Endothelial cell of umbilical vein (primary cell): ENCODE results near the gene SETMAR. TPM values are rescaled to one million over a fixed set of nuclear protein-coding genes. Genes with fewer than 3 reads are reported as not detected.
"Not testable (repeated sequence)": the region's sequence is repeated elsewhere in the genome, so short reads cannot be mapped to it uniquely, and the experiment has no call there.

Experiments used
- BruUV-seq: library from RNA; stranded (reverse); fragments of 400-500 nt; replicated peaks from 2 replicates; lab custom pipeline; 2021; lab: Mats Ljungman, UMichigan
- CTCF ChIA-PET: fragments of 300-600, 350-600 bp; sonication (Branson Sonifier 250); formaldehyde crosslinking; loops from one replicate; lab custom pipeline; 2021; ENCODE audit warnings: antibody characterized with exemption, inconsistent platforms; lab: Charles Lee
- POLR2A ChIA-PET: fragments of 300-600, 350-600 bp; sonication (Branson Sonifier 250); formaldehyde crosslinking; loops from one replicate; lab custom pipeline; 2021; ENCODE audit warnings: antibody characterized with exemption, inconsistent platforms; lab: Charles Lee
- DNase-seq: peaks from one replicate; pipeline ENCODE4 v3.0.0-alpha.2; 2011; ENCODE audit warnings: low read depth, low spot score
- FAIRE-seq: peaks from 2 replicates; lab custom pipeline; 2011; peaks lifted over from hg19 to GRCh38; lab: Jason Lieb, UNC
- H2AFZ ChIP-seq: 2 replicates; pipeline ENCODE4 v1.6.0; 2012; ENCODE audit warnings: low read depth, low read length, control low read depth, inconsistent platforms
- H3K27ac ChIP-seq: 2 replicates; pipeline ENCODE4 v1.5.1; 2011; ENCODE audit warnings: low read depth, mild to moderate bottlenecking, control low read depth, low read length, moderate library complexity; ENCODE audit not compliant: insufficient read depth
- H3K27me3 ChIP-seq, 2 experiments: 2 replicates each; pipeline versions ENCODE4 v1.6.0 to v1.6.1; 2011; ENCODE audit warnings: low read length in 2 of 2, mixed read lengths in 1 of 2; ENCODE audit not compliant: control insufficient read depth in 2 of 2, insufficient read depth in 2 of 2
- H3K36me3 ChIP-seq, 2 experiments: 2 replicates in 1 of 2; 3 replicates in 1 of 2; pipeline ENCODE4 v1.5.1; 2011; ENCODE audit warnings: low read length in 2 of 2, mild to moderate bottlenecking in 1 of 2, moderate library complexity in 1 of 2; ENCODE audit not compliant: control insufficient read depth in 2 of 2, insufficient read depth in 2 of 2; ENCODE audit errors: extremely low read depth in 1 of 2
- H3K4me1 ChIP-seq: 3 replicates; pipeline ENCODE4 v1.5.1; 2011; ENCODE audit warnings: mild to moderate bottlenecking, low read length; ENCODE audit not compliant: control insufficient read depth, insufficient read depth; ENCODE audit errors: extremely low read depth
- H3K4me2 ChIP-seq: 2 replicates; pipeline ENCODE4 v1.6.1; 2011; ENCODE audit warnings: low read length, control low read depth, mixed read lengths; ENCODE audit not compliant: insufficient read depth
- H3K4me3 ChIP-seq, 3 experiments: fragments of 200-600 bp in 1 of 3; sonication (generic), shearing (Covaris generic) in 1 of 3; replicated peaks in 1 of 3; 2 replicates each; pipeline ENCODE4 v1.5.1; 2011 to 2016; ENCODE audit warnings: control low read depth in 3 of 3, low read length in 3 of 3, mild to moderate bottlenecking in 2 of 3, inconsistent platforms in 1 of 3, low read depth in 1 of 3, moderate library complexity in 1 of 3; ENCODE audit not compliant: insufficient read depth in 1 of 3
- H3K79me2 ChIP-seq: 2 replicates; pipeline ENCODE4 v1.6.0; 2012; ENCODE audit warnings: low read length, inconsistent platforms; ENCODE audit not compliant: control insufficient read depth, insufficient read depth
- H3K9ac ChIP-seq: replicated peaks from 2 replicates; pipeline ENCODE3; 2011; ENCODE audit warnings: low read length, control low read depth; ENCODE audit not compliant: insufficient read depth; ENCODE audit errors: extremely low read depth
- H3K9me1 ChIP-seq: replicated peaks from 3 replicates; pipeline ENCODE4 v1.6.0; 2011; ENCODE audit warnings: mild to moderate bottlenecking, low read length; ENCODE audit not compliant: control insufficient read depth, insufficient read depth; ENCODE audit errors: extremely low read depth
- H3K9me3 ChIP-seq: replicated peaks from 2 replicates; pipeline ENCODE4 v1.5.1; 2012; ENCODE audit warnings: low read length, inconsistent platforms; ENCODE audit not compliant: control insufficient read depth, insufficient read depth
- H4K20me1 ChIP-seq: replicated peaks from 2 replicates; pipeline ENCODE3; 2011; ENCODE audit warnings: mild to moderate bottlenecking, low read length; ENCODE audit not compliant: control insufficient read depth, insufficient read depth; ENCODE audit errors: extremely low read depth
- EZH2 ChIP-seq: IDR thresholded peaks from 2 replicates; pipeline ENCODE4 v1.6.1; 2012; ENCODE audit warnings: borderline replicate concordance, low read depth, mild to moderate bottlenecking, moderate library complexity, low read length, inconsistent platforms; ENCODE audit not compliant: severe bottlenecking
- FOS ChIP-seq: IDR thresholded peaks from 2 replicates; pipeline ENCODE4 v1.6.1; 2011; ENCODE audit warnings: mild to moderate bottlenecking, low read length, moderate library complexity, borderline replicate concordance; ENCODE audit not compliant: insufficient read depth
- GATA2 ChIP-seq: IDR thresholded peaks from 2 replicates; pipeline ENCODE4 v1.7.0; 2011; ENCODE audit warnings: low read depth, mild to moderate bottlenecking, moderate library complexity, mixed read lengths, low read length; ENCODE audit not compliant: insufficient read length, insufficient read depth
- JUN ChIP-seq: IDR thresholded peaks from 2 replicates; pipeline ENCODE4 v1.6.1; 2011; ENCODE audit warnings: borderline replicate concordance, low read depth; ENCODE audit not compliant: insufficient read length, insufficient read depth
- MYC ChIP-seq: IDR thresholded peaks from one replicate; pipeline ENCODE4 v1.6.1; 2011; ENCODE audit warnings: mild to moderate bottlenecking, low read depth, low read length
- POLR2A ChIP-seq: IDR thresholded peaks from 2 replicates; pipeline ENCODE4 v1.6.1; 2012; ENCODE audit warnings: low read depth, mild to moderate bottlenecking, control low read depth, low read length
- POLR2AphosphoS5 ChIP-seq: IDR thresholded peaks from 2 replicates; pipeline ENCODE4 v1.6.1; 2012; ENCODE audit warnings: low read depth, mild to moderate bottlenecking, control low read depth, low read length, moderate library complexity; ENCODE audit not compliant: insufficient read depth
- dilution Hi-C: fragments of 300-500 bp; cut with MboI; formaldehyde crosslinking; loops from one replicate; pipeline ENCODE4 v1.15.0; 2019; ENCODE audit warnings: low sequenced_read_pairs; ENCODE audit not compliant: extremely low pct_ligation_motif_present
- intact Hi-C: fragments of 100-400 bp; cut with micrococcal nuclease; formaldehyde crosslinking; loops from one replicate; pipeline ENCODE4 v1.10.0; 2022
- polyA plus RNA-seq, 4 experiments: library from polyadenylated mRNA; depleted of rRNA in 3 of 4; stranded (reverse) in 3 of 4; unstranded in 1 of 4; fragments of >200 nt; gene quantifications; 2 replicates each; pipeline versions ENCODE4 v1.2.1 to v1.2.3, GENCODE V29; 2011 to 2012; ENCODE audit warnings: missing spikeins in 1 of 4
- total RNA-seq: library from RNA; stranded (reverse); gene quantifications from 2 replicates; pipeline ENCODE4 v1.2.3, GENCODE V29; 2021
- TF ChIP-seq, protein P1 (sequence below): IDR thresholded peaks from 2 replicates; pipeline ENCODE4 v1.6.1; 2011; ENCODE audit not compliant: insufficient read depth, insufficient read length
- TF ChIP-seq, protein P2 (sequence below), 2 donors: IDR thresholded peaks; 1 replicate in 1 of 2; 2 replicates in 1 of 2; pipeline ENCODE4 v1.5.1; 2011; ENCODE audit warnings: low read length in 2 of 2, mild to moderate bottlenecking in 2 of 2, moderate library complexity in 2 of 2, control low read depth in 1 of 2, inconsistent platforms in 1 of 2, low read depth in 1 of 2; ENCODE audit not compliant: insufficient read depth in 1 of 2; ENCODE audit errors: extremely low read depth in 1 of 2

Gene SETMAR
- total and polyA plus RNA-seq, 2 donors (not counting 3 experiments of a cell fraction or from before 2014, with no cell fraction given): 9.6 to 15.4 TPM

DNA sequence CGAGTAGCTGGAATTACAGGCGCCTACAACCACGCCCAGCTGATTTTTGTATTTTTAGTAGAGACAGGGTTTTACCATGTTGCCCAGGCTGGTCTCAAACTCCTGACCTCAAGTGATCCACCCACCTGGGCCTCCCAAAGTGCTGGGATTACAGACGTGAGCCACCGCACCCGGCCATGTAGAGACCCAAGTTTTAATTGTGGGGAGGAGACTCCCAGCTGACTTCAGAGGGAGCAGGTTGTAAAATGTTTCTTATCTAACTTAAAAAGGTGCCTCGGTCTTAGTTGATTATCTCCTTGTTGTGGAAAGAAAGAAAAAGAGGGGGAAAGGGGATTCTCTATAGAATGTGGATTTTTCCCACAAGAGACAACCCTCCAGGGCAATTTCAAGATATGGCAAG, 2.0 kb downstream of the SETMAR start:
- H3K27me3 ChIP-seq, CTCF ChIA-PET, intact Hi-C loops, H3K79me2 ChIP-seq, dilution Hi-C loops, H3K4me2 ChIP-seq, FAIRE-seq, H3K4me3 ChIP-seq, H2AFZ ChIP-seq, H3K27ac ChIP-seq, H3K9me3 ChIP-seq, POLR2A ChIA-PET, BruUV-seq, H3K36me3 ChIP-seq, H3K4me1 ChIP-seq, H3K9me1 ChIP-seq, DNase-seq, H3K9ac ChIP-seq, H4K20me1 ChIP-seq: not testable (repeated sequence)

DNA sequence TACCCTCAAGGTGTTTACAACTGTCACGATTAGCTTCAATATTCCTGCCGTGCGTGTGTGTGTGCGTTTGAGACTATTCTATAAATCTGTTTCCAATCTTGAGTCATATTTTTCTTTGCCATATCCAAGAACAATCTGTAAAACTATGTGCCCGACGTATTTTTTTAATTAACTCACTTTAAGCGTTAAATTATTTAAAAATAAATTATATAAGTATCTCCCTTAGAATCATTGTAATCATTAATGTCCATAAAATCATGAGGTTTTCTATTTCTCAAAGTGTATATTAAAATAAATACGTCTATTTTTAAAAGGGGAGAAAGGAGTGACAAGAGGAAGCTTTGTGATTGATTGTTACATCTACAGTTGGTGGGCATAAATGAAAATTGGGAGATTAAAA, 2.9 kb downstream of the SETMAR start:
- no peak overlapping the region for H3K27ac ChIP-seq
- intact Hi-C loops (no loop called here), dilution Hi-C loops (no loop called here)
- peaks cover 9% of the 10 kb centered on the region for H3K4me1 ChIP-seq
- H4K20me1 ChIP-seq: no peaks in the 10 kb centered on the region
- POLR2A ChIA-PET: no interaction called here
- H3K27me3 ChIP-seq: no peaks in the 10 kb centered on the region
- H3K9me3 ChIP-seq: no peaks in the 10 kb centered on the region
- no peak overlapping the region for H3K9ac ChIP-seq
- BruUV-seq: no TSS peak
- CTCF ChIA-PET: interaction anchor here (1.2 kb wide), 3 partner anchors 9 to 328 kb away, joined by 4 to 7 read pairs (median 6); no protein-coding TSS in a partner anchor
- no peaks in the 10 kb centered on the region for H3K36me3 ChIP-seq
- peaks cover 6% of the 10 kb centered on the region for H3K79me2 ChIP-seq
- H2AFZ ChIP-seq: no peak overlapping the region
- H3K4me2 ChIP-seq: no peak overlapping the region
- TF ChIP-seq JUN (no peak), POLR2A (no peak), FOS (no peak), GATA2 (no peak), EZH2 (no peak), POLR2AphosphoS5 (no peak), MYC (no peak)
- TF ChIP-seq, protein P1, sequence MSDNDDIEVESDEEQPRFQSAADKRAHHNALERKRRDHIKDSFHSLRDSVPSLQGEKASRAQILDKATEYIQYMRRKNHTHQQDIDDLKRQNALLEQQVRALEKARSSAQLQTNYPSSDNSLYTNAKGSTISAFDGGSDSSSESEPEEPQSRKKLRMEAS: no peak
- TF ChIP-seq, protein P2, sequence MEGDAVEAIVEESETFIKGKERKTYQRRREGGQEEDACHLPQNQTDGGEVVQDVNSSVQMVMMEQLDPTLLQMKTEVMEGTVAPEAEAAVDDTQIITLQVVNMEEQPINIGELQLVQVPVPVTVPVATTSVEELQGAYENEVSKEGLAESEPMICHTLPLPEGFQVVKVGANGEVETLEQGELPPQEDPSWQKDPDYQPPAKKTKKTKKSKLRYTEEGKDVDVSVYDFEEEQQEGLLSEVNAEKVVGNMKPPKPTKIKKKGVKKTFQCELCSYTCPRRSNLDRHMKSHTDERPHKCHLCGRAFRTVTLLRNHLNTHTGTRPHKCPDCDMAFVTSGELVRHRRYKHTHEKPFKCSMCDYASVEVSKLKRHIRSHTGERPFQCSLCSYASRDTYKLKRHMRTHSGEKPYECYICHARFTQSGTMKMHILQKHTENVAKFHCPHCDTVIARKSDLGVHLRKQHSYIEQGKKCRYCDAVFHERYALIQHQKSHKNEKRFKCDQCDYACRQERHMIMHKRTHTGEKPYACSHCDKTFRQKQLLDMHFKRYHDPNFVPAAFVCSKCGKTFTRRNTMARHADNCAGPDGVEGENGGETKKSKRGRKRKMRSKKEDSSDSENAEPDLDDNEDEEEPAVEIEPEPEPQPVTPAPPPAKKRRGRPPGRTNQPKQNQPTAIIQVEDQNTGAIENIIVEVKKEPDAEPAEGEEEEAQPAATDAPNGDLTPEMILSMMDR (IDR thresholded peaks at IDR 0.05; ENCODE audit: extremely low read depth in 1 of 2, insufficient read depth in 1 of 2, low read depth in 1 of 2, low read length in 2 of 2): no peak
- no peak for DNase-seq
- FAIRE-seq: no peak
- no peaks in the 10 kb centered on the region for H3K9me1 ChIP-seq
- H3K4me3 ChIP-seq: no peak overlapping the region
